Measurements from ENCODE around the gene HS6ST2.

DNA sequence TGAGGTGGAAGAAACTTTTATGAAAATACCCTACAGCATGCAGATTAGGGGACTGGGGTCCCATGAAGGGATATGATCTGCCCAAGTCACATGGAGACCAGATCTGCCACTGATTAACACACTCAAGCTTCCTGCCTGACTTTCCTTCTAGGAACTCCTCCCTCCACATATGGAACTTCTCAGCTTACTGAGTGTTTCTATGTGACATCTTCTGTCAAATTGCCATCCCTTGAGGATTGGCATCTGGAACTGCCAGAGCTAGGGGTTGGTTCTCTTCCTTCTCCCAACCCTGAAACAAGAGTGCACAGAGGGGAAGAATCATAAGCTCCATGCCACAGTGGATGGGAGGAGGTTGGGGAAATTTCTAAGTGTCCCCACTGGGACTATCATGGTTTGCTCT is 319.0 kb downstream of the HS6ST2 start:
- TF ChIP-seq POLR2A (IDR thresholded peaks at IDR 0.05) = no peak
- TF ChIP-seq, protein P1, sequence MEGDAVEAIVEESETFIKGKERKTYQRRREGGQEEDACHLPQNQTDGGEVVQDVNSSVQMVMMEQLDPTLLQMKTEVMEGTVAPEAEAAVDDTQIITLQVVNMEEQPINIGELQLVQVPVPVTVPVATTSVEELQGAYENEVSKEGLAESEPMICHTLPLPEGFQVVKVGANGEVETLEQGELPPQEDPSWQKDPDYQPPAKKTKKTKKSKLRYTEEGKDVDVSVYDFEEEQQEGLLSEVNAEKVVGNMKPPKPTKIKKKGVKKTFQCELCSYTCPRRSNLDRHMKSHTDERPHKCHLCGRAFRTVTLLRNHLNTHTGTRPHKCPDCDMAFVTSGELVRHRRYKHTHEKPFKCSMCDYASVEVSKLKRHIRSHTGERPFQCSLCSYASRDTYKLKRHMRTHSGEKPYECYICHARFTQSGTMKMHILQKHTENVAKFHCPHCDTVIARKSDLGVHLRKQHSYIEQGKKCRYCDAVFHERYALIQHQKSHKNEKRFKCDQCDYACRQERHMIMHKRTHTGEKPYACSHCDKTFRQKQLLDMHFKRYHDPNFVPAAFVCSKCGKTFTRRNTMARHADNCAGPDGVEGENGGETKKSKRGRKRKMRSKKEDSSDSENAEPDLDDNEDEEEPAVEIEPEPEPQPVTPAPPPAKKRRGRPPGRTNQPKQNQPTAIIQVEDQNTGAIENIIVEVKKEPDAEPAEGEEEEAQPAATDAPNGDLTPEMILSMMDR (IDR thresholded peaks at IDR 0.05) = no peak

All from testis (tissue), 2 donors.